K562 (cell line): ENCODE measurements around the gene MYPN.

Experiments
- CTCF ChIP-seq, 3 experiments: IDR thresholded peaks in 2 of 3; conservative IDR thresholded peaks in 1 of 3; 2 replicates each; pipeline ENCODE4 v1.5.1; 2011 to 2012; ENCODE audit warnings: low read length in 3 of 3, mild to moderate bottlenecking in 3 of 3, control low read depth in 2 of 3, improper control_type of control experiment in 1 of 3, inconsistent platforms in 1 of 3, low read depth in 1 of 3, mixed read lengths in 1 of 3, moderate library complexity in 1 of 3; ENCODE audit not compliant: insufficient read depth in 2 of 3
- HDAC3 ChIP-seq: fragments of 450-650 bp; IDR thresholded peaks from 2 replicates; pipeline ENCODE4 v1.6.1; 2018; ENCODE audit warnings: borderline replicate concordance, mild to moderate bottlenecking, moderate library complexity; ENCODE audit not compliant: partially characterized antibody
- HLTF ChIP-seq: fragments of 450-650 bp; IDR thresholded peaks from 2 replicates; pipeline ENCODE4 v1.6.1; 2016
- KAT2B ChIP-seq: IDR thresholded peaks from one replicate; pipeline ENCODE4 v1.6.1; 2012; ENCODE audit warnings: low read depth, mild to moderate bottlenecking, control low read depth, inconsistent platforms, low read length, moderate library complexity
- PHB2 ChIP-seq: fragments of 450-650 bp; IDR thresholded peaks from 2 replicates; pipeline ENCODE4 v1.6.1; 2017; ENCODE audit warnings: low read depth
- RBM39 ChIP-seq: fragments of 200-400 bp; formaldehyde crosslinking; optimal IDR thresholded peaks from 2 replicates; pipeline ENCODE3; 2018; ENCODE audit warnings: low read depth, low read length
- SMAD1 ChIP-seq: fragments of 150-350 bp; IDR thresholded peaks from 2 replicates; pipeline ENCODE4 v1.6.1; 2014; ENCODE audit warnings: low read length, low read depth; ENCODE audit not compliant: partially characterized antibody
- SP1 ChIP-seq: sonication (generic); formaldehyde crosslinking; IDR thresholded peaks from 2 replicates; pipeline ENCODE4 v1.8.1; 2022; ENCODE audit warnings: mild to moderate bottlenecking, missing genetic modification reagents
- TEAD4 ChIP-seq, 2 experiments: sonication (generic) in 1 of 2; formaldehyde crosslinking in 1 of 2; IDR thresholded peaks; 2 replicates each; pipeline versions ENCODE4 v1.6.1 to v1.8.0; 2012 to 2022; ENCODE audit warnings: borderline replicate concordance in 1 of 2, inconsistent platforms in 1 of 2, low read length in 1 of 2, mild to moderate bottlenecking in 1 of 2, missing genetic modification reagents in 1 of 2
- USF2 ChIP-seq: sonication (generic); formaldehyde crosslinking; IDR thresholded peaks from 2 replicates; pipeline ENCODE4 v1.5.0; 2020; ENCODE audit warnings: missing genetic modification reagents
- ZHX1 ChIP-seq: fragments of 150-350 bp; conservative IDR thresholded peaks from 2 replicates; pipeline ENCODE4 v1.6.1; 2014; ENCODE audit warnings: low read length

DNA sequence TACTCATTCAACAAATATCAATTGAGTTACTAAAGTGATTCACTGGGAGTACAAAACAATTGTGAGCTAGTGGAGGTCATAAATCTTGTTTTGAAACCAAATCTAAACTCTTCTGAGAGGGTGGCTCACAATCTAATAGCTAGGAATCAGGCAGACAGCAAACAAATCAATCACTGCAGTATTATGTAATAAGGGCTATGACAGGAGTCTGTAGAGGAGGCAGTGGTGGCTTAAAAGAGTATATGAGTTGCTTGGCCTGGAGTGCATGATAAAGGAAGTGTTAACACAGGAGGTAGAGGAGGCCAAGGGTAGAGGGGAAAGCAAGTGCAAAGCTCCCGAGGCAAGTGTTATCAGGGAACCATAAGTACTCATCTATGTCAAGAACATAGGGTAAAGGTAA is 16.5 kb downstream of the MYPN start:
- TF ChIP-seq TEAD4 (IDR thresholded peaks at IDR 0.05; ENCODE audit: low read length): no peak
- no peak for TF ChIP-seq TEAD4 (CRISPR knock-in tag; IDR thresholded peaks at IDR 0.05; ENCODE audit: borderline replicate concordance)
- TF ChIP-seq HLTF: no peak
- TF ChIP-seq PHB2: no peak
- no peak for TF ChIP-seq CTCF (IDR thresholded peaks at IDR 0.05 in 2 of 3, conservative IDR thresholded peaks at IDR 0.05 in 1 of 3; ENCODE audit: insufficient read depth in 2 of 3, low read depth in 1 of 3, low read length in 3 of 3)
- TF ChIP-seq SMAD1: no peak
- no peak for TF ChIP-seq HDAC3
- TF ChIP-seq SP1 (CRISPR knock-in tag): no peak
- TF ChIP-seq KAT2B: no peak
- no peak for TF ChIP-seq RBM39
- TF ChIP-seq ZHX1: no peak
- no peak for TF ChIP-seq USF2
